H1 (cell line): ENCODE measurements around the gene CBLC.

Experiments
- POLR2AphosphoS5 ChIP-seq: IDR thresholded peaks from 2 replicates; pipeline ENCODE4 v1.6.1; 2011; ENCODE audit warnings: low read depth, low read length
- SRF ChIP-seq: IDR thresholded peaks from 2 replicates; pipeline ENCODE4 v1.6.1; 2011; ENCODE audit warnings: mild to moderate bottlenecking, low read depth, low read length, moderate library complexity

DNA sequence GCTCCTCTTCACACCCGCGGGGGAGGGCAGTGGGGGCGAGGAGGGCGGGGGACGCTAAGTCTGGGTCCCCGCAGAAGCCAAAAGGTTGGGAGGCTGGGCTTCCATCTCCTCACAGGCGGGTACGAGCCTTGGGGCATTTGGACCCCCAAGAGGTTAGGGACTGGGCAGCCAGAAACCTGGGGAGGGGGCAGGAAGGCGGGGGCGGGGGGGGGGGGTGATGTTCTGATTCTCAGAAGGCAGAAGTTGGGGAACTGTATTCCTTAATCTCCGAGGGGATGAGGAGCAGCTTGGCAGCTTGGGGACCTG, 24.1 kb upstream of the CBLC start:
- no peak for TF ChIP-seq POLR2AphosphoS5
- no peak for TF ChIP-seq SRF
